Measurements from ENCODE around the gene DLAT. TPM values are rescaled to one million over a fixed set of nuclear protein-coding genes. Genes with fewer than 3 reads are reported as not detected.
"Not testable (repeated sequence)": the region's sequence is repeated elsewhere in the genome, so short reads cannot be mapped to it uniquely, and the experiment has no call there.

The DLAT gene
- total RNA-seq, 1 donor from 2014 or later, result 157 TPM

GRCh38 chr11:112000703-112001102, 24.5 kb upstream of the DLAT start:
- intact Hi-C loops (cut with DNase I), result no loop called here
- ATAC-seq, result no peak
- DNase-seq (ENCODE audit: missing footprints), result no peak

- ATAC-seq (peak; percentile 86), DNase-seq (ENCODE audit: missing footprints) (no peak)
Observed at GRCh38 chr11:112002491-112003216, 22.6 kb upstream of the DLAT start.

GRCh38 chr11:112004389-112004788, 20.8 kb upstream of the DLAT start:
- DNase-seq (ENCODE audit: missing footprints) (no peak), ATAC-seq (peak; percentile 30)
- intact Hi-C loops (cut with DNase I), result no loop called here

More at GRCh38 chr11:112002491-112003216, 22.6 kb upstream of the DLAT start:
- intact Hi-C loops (cut with DNase I), result no loop called here

- no peak for ATAC-seq
- no peak for DNase-seq (ENCODE audit: missing footprints)
- intact Hi-C loops (cut with DNase I), result no loop called here
Observed at GRCh38 chr11:112005422-112006094, 19.6 kb upstream of the DLAT start.

DNA sequence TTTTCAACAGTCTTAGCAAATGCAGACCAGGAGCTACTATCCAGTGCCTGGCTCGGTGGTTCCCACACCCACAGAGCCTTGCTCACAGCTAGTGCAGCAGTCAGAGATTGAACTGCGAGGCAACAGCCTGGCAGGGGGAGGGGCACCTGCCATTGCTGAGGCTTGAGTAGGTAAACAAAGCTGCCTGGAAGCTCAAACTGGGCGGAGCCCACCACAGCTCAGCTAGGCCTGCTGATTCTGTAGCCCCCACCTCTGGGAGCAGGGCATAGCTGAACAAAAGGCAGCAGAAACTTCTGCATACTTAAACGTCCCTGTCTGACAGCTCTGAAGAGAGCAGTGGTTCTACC, 19.1 kb upstream of the DLAT start:
- DNase-seq (ENCODE audit: missing footprints); ATAC-seq; intact Hi-C loops (cut with DNase I): not testable (repeated sequence)

GRCh38 chr11:112011451-112011850, 13.8 kb upstream of the DLAT start:
- intact Hi-C loops (cut with DNase I); ATAC-seq; DNase-seq (ENCODE audit: missing footprints): not testable (repeated sequence)

GRCh38 chr11:112012874-112013273, 12.3 kb upstream of the DLAT start:
- DNase-seq (ENCODE audit: missing footprints) (no peak), ATAC-seq (no peak)
- intact Hi-C loops (cut with DNase I), result no loop called here

DNA sequence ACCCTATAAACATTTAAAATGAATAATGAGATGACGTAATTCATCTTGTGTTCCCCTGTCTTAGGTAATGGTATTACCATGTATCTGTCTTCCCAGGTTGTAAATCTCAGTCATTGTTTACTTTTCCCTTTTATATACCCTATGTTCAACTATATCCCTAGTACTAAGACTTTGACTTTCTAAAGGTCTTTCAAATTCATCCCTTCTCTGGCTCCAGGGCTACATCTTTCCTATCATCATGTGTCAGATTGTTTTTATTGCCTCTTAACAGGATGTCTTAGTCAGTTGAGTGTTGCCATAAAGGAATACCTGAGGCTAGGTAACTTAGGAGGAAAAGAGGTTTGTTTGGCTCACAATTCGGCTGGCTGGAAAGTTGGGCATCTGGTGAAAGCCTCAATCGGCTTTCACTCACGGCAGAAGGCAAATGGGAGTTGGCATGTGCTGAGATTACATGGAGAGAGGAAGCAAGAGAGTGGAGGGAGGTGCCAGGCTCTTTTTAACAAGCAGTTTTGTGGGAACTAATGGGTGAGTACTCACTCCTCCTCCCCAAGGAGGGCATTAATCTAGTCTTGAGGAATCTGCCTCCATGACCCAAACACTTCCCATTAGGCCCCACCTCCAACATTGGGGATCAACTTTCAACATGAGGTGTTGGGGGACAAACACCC, 11.6 kb upstream of the DLAT start:
- DNase-seq (ENCODE audit: missing footprints) (no peak), ATAC-seq (no peak)
- intact Hi-C loops (cut with DNase I), result no loop called here

- ATAC-seq (peak; percentile 68), DNase-seq (ENCODE audit: missing footprints) (no peak)
Observed at GRCh38 chr11:112016088-112016764, 9.0 kb upstream of the DLAT start.

DNA sequence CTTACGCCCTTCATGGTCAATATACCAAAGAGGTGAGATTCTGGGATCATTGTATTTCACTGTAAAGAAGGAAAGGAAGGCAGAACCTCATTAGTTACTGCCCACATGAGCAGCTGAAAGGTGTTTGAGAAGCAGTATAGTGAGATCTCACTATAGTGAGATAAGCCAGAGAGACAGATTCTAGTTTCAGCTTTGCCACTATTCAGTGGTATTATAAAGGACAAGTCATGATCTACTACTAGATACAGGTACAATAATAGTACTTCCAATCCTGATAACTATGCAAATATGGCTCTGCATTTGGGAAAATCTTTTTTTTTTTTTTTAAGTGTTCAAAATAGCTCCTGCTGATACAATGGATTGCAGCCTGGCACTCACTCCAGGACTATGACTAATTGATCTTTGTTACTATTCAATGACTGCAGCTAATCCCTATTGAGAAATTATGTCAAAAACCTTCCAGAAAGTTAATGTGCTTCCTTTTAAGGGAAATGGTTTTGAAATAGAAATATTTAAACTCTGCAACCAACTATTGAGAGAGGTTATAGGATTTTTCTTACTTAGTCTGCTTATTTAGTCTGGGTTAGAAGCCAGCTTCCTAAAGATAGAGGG, 8.3 kb upstream of the DLAT start:
- ATAC-seq (peak; percentile 24), DNase-seq (ENCODE audit: missing footprints) (no peak)
- intact Hi-C loops (cut with DNase I), result no loop called here

More at GRCh38 chr11:112016088-112016764, 9.0 kb upstream of the DLAT start:
- intact Hi-C loops (cut with DNase I), result no loop called here

- DNase-seq (ENCODE audit: missing footprints) (no peak), ATAC-seq (no peak)
- intact Hi-C loops (cut with DNase I), result no loop called here
Observed at GRCh38 chr11:112017538-112017937, 7.7 kb upstream of the DLAT start.

DNA sequence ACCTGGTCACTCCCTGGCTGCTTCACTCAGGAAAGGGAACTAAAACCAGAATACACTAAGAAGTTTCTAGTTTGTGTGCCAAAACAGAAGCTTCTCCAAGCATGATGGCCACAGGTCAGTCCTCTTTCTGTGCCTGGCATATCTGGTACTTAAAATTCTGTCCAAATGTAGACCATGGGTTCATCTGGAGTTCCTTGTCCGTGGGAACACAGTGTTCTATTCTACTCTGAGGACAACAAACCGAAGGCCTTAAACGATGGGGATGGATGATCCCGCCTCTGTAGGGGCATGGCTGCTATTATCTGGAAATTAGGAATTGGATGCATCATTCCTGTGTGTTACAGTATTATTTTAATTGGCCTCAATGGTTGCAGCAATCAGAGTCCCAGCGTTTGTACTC, 6.1 kb upstream of the DLAT start:
- ATAC-seq, result no peak
- intact Hi-C loops (cut with DNase I), result no loop called here
- DNase-seq (ENCODE audit: missing footprints), result no peak

DNA sequence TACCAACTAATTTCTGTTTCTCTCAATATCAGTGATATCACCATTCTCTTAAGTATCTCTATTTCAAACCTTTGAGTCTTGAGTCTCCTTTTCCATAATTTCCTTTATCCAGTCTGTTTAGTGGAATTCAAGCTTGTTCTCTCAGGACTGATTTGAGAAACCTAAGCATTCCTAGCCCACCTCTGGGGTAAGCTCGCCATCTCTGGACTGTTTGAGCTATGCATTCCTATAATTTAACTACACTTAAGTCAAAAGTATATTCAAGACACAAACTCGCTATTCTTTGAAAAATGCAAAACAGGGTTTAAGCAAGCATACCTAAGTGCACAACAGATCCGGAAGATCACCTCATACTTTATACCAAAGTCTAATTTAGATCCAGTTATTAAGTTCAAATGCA, 2.1 kb upstream of the DLAT start:
- DNase-seq (ENCODE audit: missing footprints) (no peak), ATAC-seq (no peak)
- intact Hi-C loops (cut with DNase I), result no loop called here

DNA sequence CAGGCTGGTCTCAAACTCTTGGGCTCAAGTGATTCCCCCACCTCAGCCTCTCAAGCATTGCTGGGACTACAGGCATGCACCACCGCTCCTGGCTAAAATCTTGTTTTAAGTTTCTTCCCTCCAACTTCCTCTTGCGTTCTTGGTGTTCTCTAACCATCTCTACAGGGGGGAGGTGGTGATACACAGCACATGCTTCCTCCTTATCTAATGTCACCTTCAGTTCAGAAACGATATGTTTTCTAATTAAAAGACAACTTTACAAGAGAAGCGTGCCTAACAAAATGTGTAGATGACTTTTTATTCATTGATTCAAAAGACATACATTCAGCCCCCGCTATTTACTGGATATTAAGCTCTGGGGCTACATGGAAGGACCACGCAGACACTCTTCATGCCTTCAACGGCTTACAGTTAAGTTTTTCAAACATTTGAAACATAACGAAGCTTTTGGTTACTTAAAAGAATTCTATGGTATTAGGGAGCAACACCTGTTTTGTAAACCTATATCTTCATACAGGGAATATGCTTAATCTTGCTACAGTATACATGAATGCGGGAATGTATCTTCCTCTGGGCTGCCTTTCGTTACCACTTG, 933 bp upstream of the DLAT start:
- DNase-seq (ENCODE audit: missing footprints) (no peak), ATAC-seq (no peak)
- intact Hi-C loops (cut with DNase I), result no loop called here

GRCh38 chr11:112025707-112026106, 499 bp downstream of the DLAT start:
- intact Hi-C loops (cut with DNase I), result loop anchor here (1.0 kb wide), 1 partner anchor 146 kb away; the partner anchor contains the start of genes CFAP68 and FDXACB1
- DNase-seq (ENCODE audit: missing footprints) (no peak), ATAC-seq (peak; percentile 8)

- DNase-seq (ENCODE audit: missing footprints); intact Hi-C loops (cut with DNase I); ATAC-seq: not testable (repeated sequence)
Observed at GRCh38 chr11:112026784-112027410, 1.7 kb downstream of the DLAT start.

GRCh38 chr11:112029460-112029859, 4.3 kb downstream of the DLAT start:
- ATAC-seq, result no peak
- DNase-seq (ENCODE audit: missing footprints), result no peak
- intact Hi-C loops (cut with DNase I), result no loop called here

- no peak for ATAC-seq
- intact Hi-C loops (cut with DNase I), result loop anchor here (5.0 kb wide), 1 partner anchor 33 kb away; no protein-coding TSS in a partner anchor
- DNase-seq (ENCODE audit: missing footprints), result no peak
Observed at GRCh38 chr11:112033902-112034301, 8.7 kb downstream of the DLAT start.
